OCI-LY3 (cell line): ENCODE results near the gene SPATA32.

Experiments used
- CTCF ChIP-seq: fragments of 200-600, 300-600 bp; sonication (generic); IDR thresholded peaks from 2 replicates; pipeline ENCODE4 v1.5.1; 2014; ENCODE audit warnings: antibody characterized with exemption, low read length, low read depth
- EZH2phosphoT487 ChIP-seq: fragments of 200-600 bp; shearing (Covaris generic); IDR thresholded peaks from 2 replicates; pipeline ENCODE4 v1.6.1; 2018; ENCODE audit warnings: antibody characterized with exemption, mixed run types, low read depth

DNA sequence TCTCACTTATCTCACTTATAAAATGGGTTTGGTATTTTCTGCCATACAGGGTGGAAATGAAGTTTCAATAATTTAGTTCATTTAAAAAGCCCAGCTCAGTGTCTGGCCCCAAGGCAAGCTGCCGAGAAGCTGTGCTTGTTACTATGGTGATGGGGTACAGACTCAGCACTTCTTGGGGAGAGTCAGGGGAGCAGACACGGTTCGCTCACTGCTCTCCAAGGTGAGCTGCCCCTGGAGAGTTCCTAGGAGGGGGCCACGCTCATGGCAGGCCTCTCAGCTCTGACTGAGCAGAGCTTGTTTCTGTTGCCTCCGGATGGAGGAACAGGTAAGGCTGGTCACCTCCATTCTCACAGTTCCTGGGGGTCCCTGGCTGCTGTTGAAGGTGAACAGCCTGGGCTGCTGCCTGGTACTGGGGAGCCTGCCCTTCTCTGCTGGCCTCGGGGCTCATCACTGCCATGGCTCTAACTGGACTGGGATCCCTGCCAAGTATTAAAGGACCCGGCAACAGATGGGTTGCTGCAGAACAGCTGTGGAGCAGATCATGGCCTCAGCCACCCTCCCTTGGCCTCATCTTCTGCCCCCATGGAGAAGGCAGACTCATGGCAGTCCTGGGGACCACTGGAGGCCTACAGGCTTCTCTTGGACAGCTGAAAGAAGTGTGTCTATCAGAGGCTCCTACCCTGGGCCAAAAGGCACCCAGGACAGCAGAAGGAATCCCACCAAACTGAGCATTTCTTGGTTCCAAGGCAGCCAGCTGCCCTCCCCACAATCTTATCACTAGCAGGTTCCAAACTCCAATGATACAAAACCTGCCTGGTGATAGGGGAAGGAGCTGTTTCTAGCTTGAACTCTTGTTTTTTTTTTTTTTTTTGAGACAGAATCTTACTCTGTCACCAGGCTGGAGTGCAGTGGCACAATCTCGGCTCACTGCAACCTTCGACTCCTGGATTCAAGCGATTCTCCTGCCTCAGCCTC is 25.9 kb upstream of the SPATA32 start:
- no peak for TF ChIP-seq CTCF
- TF ChIP-seq EZH2phosphoT487 = no peak
